HepG2 (cell line): ENCODE measurements around the gene RNASE13. TPM values are rescaled to one million over a fixed set of nuclear protein-coding genes. Genes with fewer than 3 reads are reported as not detected.

ENCODE experiments used
- ARHGAP35 ChIP-seq: sonication (generic); formaldehyde crosslinking; IDR thresholded peaks from 2 replicates; pipeline ENCODE4 v1.9.0; 2022; ENCODE audit warnings: mild to moderate bottlenecking, inconsistent platforms, moderate library complexity, missing genetic modification reagents, borderline replicate concordance
- ATF2 ChIP-seq: sonication (generic); formaldehyde crosslinking; IDR thresholded peaks from 2 replicates; pipeline ENCODE4 v1.4.0; 2020; ENCODE audit warnings: missing genetic modification reagents
- BCL6 ChIP-seq: IDR thresholded peaks from 2 replicates; pipeline ENCODE4 v1.6.1; 2016; ENCODE audit warnings: missing genetic modification reagents, missing compliant biosample characterization
- E2F2 ChIP-seq: sonication (generic); formaldehyde crosslinking; IDR thresholded peaks from 2 replicates; pipeline ENCODE4 v1.4.0; 2020; ENCODE audit warnings: missing genetic modification reagents, borderline replicate concordance
- KDM4B ChIP-seq: sonication (generic); formaldehyde crosslinking; IDR thresholded peaks from 2 replicates; pipeline ENCODE4 v1.4.0; 2020; ENCODE audit warnings: missing genetic modification reagents
- MAFK ChIP-seq, 2 experiments: IDR thresholded peaks in 1 of 2; conservative IDR thresholded peaks in 1 of 2; 2 replicates each; pipeline ENCODE4 v1.6.1; 2011; ENCODE audit warnings: improper control_type of control experiment in 2 of 2, low read length in 2 of 2
- PHF21A ChIP-seq: sonication (generic); formaldehyde crosslinking; IDR thresholded peaks from 2 replicates; pipeline ENCODE4 v1.5.0; 2020; ENCODE audit warnings: mild to moderate bottlenecking, missing genetic modification reagents
- SIX4 ChIP-seq: sonication (generic); formaldehyde crosslinking; IDR thresholded peaks from 2 replicates; pipeline ENCODE4 v1.4.0; 2020; ENCODE audit warnings: missing genetic modification reagents
- ZNF484 ChIP-seq: sonication (generic); formaldehyde crosslinking; IDR thresholded peaks from 2 replicates; pipeline ENCODE4 v1.5.1; 2020; ENCODE audit warnings: mild to moderate bottlenecking, low read depth, missing genetic modification reagents, borderline replicate concordance
- ZNF570 ChIP-seq: sonication (generic); formaldehyde crosslinking; IDR thresholded peaks from 2 replicates; pipeline ENCODE4 v1.4.0; 2020; ENCODE audit warnings: mild to moderate bottlenecking, missing genetic modification reagents, borderline replicate concordance
- ZNF574 ChIP-seq: sonication (generic); formaldehyde crosslinking; IDR thresholded peaks from 2 replicates; pipeline ENCODE4 v1.4.0; 2020; ENCODE audit warnings: missing genetic modification reagents
- ZNF674 ChIP-seq: sonication (generic); formaldehyde crosslinking; IDR thresholded peaks from 2 replicates; pipeline ENCODE4 v1.5.0; 2020; ENCODE audit warnings: low read depth, mild to moderate bottlenecking, missing genetic modification reagents
- ZNF773 ChIP-seq: sonication (generic); formaldehyde crosslinking; IDR thresholded peaks from 2 replicates; pipeline ENCODE4 v1.4.0; 2020; ENCODE audit warnings: missing genetic modification reagents, borderline replicate concordance
- ZNF777 ChIP-seq: sonication (generic); formaldehyde crosslinking; IDR thresholded peaks from 2 replicates; pipeline ENCODE4 v1.4.0; 2020; ENCODE audit warnings: missing genetic modification reagents
- polyA plus RNA-seq, 8 experiments: library from polyadenylated mRNA; depleted of rRNA in 3 of 8; stranded (reverse) in 7 of 8; unstranded in 1 of 8; fragments of >200 nt; fragmentation: Illumina TruSeq in 4 of 8; extraction: Trizol in 4 of 8; gene quantifications; 2 replicates each; pipeline versions ENCODE4 v1.2.1 to v1.2.3, GENCODE V29; 2011 to 2016; ENCODE audit warnings: low read depth in 4 of 8, missing spikeins in 1 of 8, mixed read lengths in 1 of 8; ENCODE audit not compliant: insufficient read depth in 1 of 8
- total RNA-seq, 5 experiments: library from RNA; depleted of rRNA; stranded (reverse); fragments of >200 nt; fragmentation: Illumina TruSeq; extraction: Trizol; gene quantifications; 2 replicates each; pipeline ENCODE4 v1.2.3, GENCODE V29; 2016; ENCODE audit warnings: low read depth in 1 of 5
- TF ChIP-seq, protein P1 (sequence below): IDR thresholded peaks from 2 replicates; pipeline ENCODE4 v1.6.1; 2016; ENCODE audit warnings: low read depth, control low read depth
- TF ChIP-seq, protein P2 (sequence below): sonication (generic); IDR thresholded peaks from 2 replicates; pipeline ENCODE4 v1.6.1; 2016; ENCODE audit warnings: low read depth, borderline replicate concordance
- TF ChIP-seq, protein P3 (sequence below): sonication (generic); formaldehyde crosslinking; conservative IDR thresholded peaks from 2 replicates; pipeline ENCODE4 v1.4.0; 2020; ENCODE audit warnings: missing genetic modification reagents
- TF ChIP-seq, protein P4 (sequence below): sonication (generic); formaldehyde crosslinking; IDR thresholded peaks from 2 replicates; pipeline ENCODE4 v1.4.0; 2020; ENCODE audit warnings: missing genetic modification reagents; ENCODE audit errors: not compliant biosample characterization

Gene RNASE13
- total and polyA plus RNA-seq, 2 of the 13 experiments (the other 11 are each of a cell fraction or from before 2014, with no cell fraction given): 1.0 TPM; not detected in 1

GRCh38 chr14:21043974-21044618, 9.5 kb upstream of the RNASE13 start (continued):
- no peak for TF ChIP-seq MAFK (conservative IDR thresholded peaks at IDR 0.05 in 1 of 2, IDR thresholded peaks at IDR 0.05 in 1 of 2; ENCODE audit: low read length in 2 of 2)
- TF ChIP-seq, protein P1, sequence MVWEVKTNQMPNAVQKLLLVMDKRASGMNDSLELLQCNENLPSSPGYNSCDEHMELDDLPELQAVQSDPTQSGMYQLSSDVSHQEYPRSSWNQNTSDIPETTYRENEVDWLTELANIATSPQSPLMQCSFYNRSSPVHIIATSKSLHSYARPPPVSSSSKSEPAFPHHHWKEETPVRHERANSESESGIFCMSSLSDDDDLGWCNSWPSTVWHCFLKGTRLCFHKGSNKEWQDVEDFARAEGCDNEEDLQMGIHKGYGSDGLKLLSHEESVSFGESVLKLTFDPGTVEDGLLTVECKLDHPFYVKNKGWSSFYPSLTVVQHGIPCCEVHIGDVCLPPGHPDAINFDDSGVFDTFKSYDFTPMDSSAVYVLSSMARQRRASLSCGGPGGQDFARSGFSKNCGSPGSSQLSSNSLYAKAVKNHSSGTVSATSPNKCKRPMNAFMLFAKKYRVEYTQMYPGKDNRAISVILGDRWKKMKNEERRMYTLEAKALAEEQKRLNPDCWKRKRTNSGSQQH (CRISPR knock-in tag): no peak
- TF ChIP-seq, protein P2, sequence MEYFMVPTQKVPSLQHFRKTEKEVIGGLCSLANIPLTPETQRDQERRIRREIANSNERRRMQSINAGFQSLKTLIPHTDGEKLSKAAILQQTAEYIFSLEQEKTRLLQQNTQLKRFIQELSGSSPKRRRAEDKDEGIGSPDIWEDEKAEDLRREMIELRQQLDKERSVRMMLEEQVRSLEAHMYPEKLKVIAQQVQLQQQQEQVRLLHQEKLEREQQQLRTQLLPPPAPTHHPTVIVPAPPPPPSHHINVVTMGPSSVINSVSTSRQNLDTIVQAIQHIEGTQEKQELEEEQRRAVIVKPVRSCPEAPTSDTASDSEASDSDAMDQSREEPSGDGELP: no peak
- TF ChIP-seq ZNF674 (CRISPR knock-in tag): no peak
- no peak for TF ChIP-seq KDM4B (CRISPR knock-in tag)
- TF ChIP-seq ZNF570 (CRISPR knock-in tag): no peak
- peak; percentile 43; the same call in 1 of the 2 replicates for TF ChIP-seq PHF21A
- no peak for TF ChIP-seq ARHGAP35 (CRISPR knock-in tag)
- 0 out of 2 replicates have a peak, but pooled peaks have one; percentile 32 for TF ChIP-seq SIX4 (CRISPR knock-in tag)
- no peak for TF ChIP-seq ZNF773 (CRISPR knock-in tag)
- TF ChIP-seq E2F2 (CRISPR knock-in tag): no peak
- no peak for TF ChIP-seq ZNF484 (CRISPR knock-in tag)
- TF ChIP-seq, protein P3, sequence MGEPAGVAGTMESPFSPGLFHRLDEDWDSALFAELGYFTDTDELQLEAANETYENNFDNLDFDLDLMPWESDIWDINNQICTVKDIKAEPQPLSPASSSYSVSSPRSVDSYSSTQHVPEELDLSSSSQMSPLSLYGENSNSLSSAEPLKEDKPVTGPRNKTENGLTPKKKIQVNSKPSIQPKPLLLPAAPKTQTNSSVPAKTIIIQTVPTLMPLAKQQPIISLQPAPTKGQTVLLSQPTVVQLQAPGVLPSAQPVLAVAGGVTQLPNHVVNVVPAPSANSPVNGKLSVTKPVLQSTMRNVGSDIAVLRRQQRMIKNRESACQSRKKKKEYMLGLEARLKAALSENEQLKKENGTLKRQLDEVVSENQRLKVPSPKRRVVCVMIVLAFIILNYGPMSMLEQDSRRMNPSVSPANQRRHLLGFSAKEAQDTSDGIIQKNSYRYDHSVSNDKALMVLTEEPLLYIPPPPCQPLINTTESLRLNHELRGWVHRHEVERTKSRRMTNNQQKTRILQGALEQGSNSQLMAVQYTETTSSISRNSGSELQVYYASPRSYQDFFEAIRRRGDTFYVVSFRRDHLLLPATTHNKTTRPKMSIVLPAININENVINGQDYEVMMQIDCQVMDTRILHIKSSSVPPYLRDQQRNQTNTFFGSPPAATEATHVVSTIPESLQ (CRISPR knock-in tag): no peak
- TF ChIP-seq ATF2 (CRISPR knock-in tag): no peak
- TF ChIP-seq BCL6 (CRISPR knock-in tag): peak; percentile 63
- TF ChIP-seq, protein P4, sequence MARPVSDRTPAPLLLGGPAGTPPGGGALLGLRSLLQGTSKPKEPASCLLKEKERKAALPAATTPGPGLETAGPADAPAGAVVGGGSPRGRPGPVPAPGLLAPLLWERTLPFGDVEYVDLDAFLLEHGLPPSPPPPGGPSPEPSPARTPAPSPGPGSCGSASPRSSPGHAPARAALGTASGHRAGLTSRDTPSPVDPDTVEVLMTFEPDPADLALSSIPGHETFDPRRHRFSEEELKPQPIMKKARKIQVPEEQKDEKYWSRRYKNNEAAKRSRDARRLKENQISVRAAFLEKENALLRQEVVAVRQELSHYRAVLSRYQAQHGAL (CRISPR knock-in tag): no peak
- TF ChIP-seq ZNF777: no peak
- peak; percentile 41 for TF ChIP-seq ZNF574 (CRISPR knock-in tag)
